ENCODE results near the gene OR5P2.

Gene OR5P2

DNA sequence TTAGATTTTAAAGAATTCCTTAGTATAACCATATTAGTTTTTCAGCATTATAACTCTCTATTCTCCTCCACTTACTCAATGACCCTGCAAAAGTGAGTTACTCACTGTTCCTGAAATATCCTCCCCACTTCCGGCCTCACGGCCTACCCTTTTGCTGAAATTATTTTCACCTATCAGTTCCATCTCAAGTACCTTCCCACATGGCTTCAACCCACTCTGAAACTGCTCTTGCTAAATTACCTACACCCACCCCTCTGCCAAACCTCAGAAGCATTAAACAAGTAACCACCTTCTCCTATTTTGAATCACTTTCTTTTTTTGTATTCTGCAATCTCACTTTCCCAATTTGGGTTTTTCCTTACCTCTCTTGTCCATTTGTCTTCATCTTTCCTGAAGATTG is 37.7 kb downstream of the OR5P2 start:
- H3K9me3 ChIP-seq = no peaks in the 10 kb centered on the region
- no peak for DNase-seq (ENCODE audit: low spot score in 2 of 2)
- no peaks in the 10 kb centered on the region for H3K36me3 ChIP-seq (replicated peaks)
- no peaks in the 10 kb centered on the region for H3K27me3 ChIP-seq (ENCODE audit: low read depth)
- no peaks in the 10 kb centered on the region for H3K4me1 ChIP-seq
- in situ Hi-C loops (cut with MboI; ENCODE audit: low sequenced_read_pairs) = no loop called here
- H3K4me3 ChIP-seq = no peak overlapping the region

DNA sequence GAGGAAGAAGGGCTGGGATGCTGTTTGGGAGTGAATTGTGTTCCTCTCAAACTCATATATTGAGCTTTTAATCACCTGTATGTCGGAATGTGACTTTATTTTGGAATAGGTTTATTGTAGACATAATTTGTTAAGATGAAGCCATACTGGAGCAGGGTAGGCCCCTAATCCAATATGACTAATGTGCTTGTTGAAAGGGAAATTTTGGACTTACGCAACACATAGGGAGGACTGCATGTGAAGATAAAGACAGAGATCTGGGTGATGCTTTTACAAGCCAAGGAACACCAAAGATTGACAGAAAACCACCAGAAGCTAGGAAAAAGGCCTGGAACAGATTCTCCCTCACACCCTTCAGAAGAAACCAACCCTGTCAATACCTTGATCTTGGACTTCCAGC is 47.3 kb downstream of the OR5P2 start:
- in situ Hi-C loops (cut with MboI; ENCODE audit: low sequenced_read_pairs) = no loop called here
- peaks cover 6% of the 10 kb centered on the region for H3K4me1 ChIP-seq
- H3K9me3 ChIP-seq = no peaks in the 10 kb centered on the region
- no peaks in the 10 kb centered on the region for H3K27me3 ChIP-seq (ENCODE audit: low read depth)
- H3K36me3 ChIP-seq (replicated peaks) = no peaks in the 10 kb centered on the region
- DNase-seq (ENCODE audit: low spot score in 2 of 2) = no peak
- H3K4me3 ChIP-seq = no peak overlapping the region
